GM12872 (cell line): ENCODE measurements around the gene CHADL.

ENCODE experiments used
- CTCF ChIP-seq: IDR thresholded peaks from 3 replicates; pipeline ENCODE4 v1.5.1; 2011; ENCODE audit warnings: low read depth, mild to moderate bottlenecking, low read length, moderate library complexity; ENCODE audit not compliant: insufficient read depth

CHADL gene

GRCh38 chr22:41197038-41197972 lies 43.4 kb downstream of the CHADL start:
- TF ChIP-seq CTCF: 0 out of 3 replicates have a peak, but pooled peaks have one; percentile 19

- no peak for TF ChIP-seq CTCF
Observed at GRCh38 chr22:41193829-41194228, 46.9 kb downstream of the CHADL start.

GRCh38 chr22:41191467-41191866 lies 49.3 kb downstream of the CHADL start:
- TF ChIP-seq CTCF: no peak

GRCh38 chr22:41184679-41185078 lies 56.1 kb downstream of the CHADL start:
- TF ChIP-seq CTCF: no peak

- no peak for TF ChIP-seq CTCF
Observed at GRCh38 chr22:41181349-41182241, 59.1 kb downstream of the CHADL start.

GRCh38 chr22:41180926-41181325 lies 59.8 kb downstream of the CHADL start:
- no peak for TF ChIP-seq CTCF
